ENCODE measurements around the gene CDT1.
"Not testable (repeated sequence)": the region's sequence is repeated elsewhere in the genome, so short reads cannot be mapped to it uniquely, and the experiment has no call there.

CDT1 gene

GRCh38 chr16:88816736-88817535 is 13.3 kb downstream of the CDT1 start:
- DNase-seq (ENCODE audit: low read depth, low spot score) = no peak

GRCh38 chr16:88817785-88818574 is 14.4 kb downstream of the CDT1 start:
- no peak for DNase-seq (ENCODE audit: low read depth, low spot score)

- DNase-seq (ENCODE audit: low read depth, low spot score) = no peak
Observed at GRCh38 chr16:88818575-88818874, 14.9 kb downstream of the CDT1 start.

GRCh38 chr16:88819126-88819525 is 15.5 kb downstream of the CDT1 start:
- DNase-seq (ENCODE audit: low read depth, low spot score) = no peak

- no peak for DNase-seq (ENCODE audit: low read depth, low spot score)
Observed at GRCh38 chr16:88820385-88821025, 16.9 kb downstream of the CDT1 start.

- no peak for DNase-seq (ENCODE audit: low read depth, low spot score)
Observed at GRCh38 chr16:88821168-88821850, 17.7 kb downstream of the CDT1 start.

- DNase-seq (ENCODE audit: low read depth, low spot score) = no peak
Observed at GRCh38 chr16:88822281-88823040, 18.9 kb downstream of the CDT1 start.

GRCh38 chr16:88823646-88824045 is 20.1 kb downstream of the CDT1 start:
- not testable (repeated sequence) for DNase-seq (ENCODE audit: low read depth, low spot score)

GRCh38 chr16:88824256-88825077 is 20.9 kb downstream of the CDT1 start:
- no peak for DNase-seq (ENCODE audit: low read depth, low spot score)

- DNase-seq (ENCODE audit: low read depth, low spot score) = no peak
Observed at GRCh38 chr16:88825146-88825545, 21.6 kb downstream of the CDT1 start.

GRCh38 chr16:88826070-88826840 is 22.7 kb downstream of the CDT1 start:
- DNase-seq (ENCODE audit: low read depth, low spot score) = no peak

GRCh38 chr16:88827727-88828126 is 24.1 kb downstream of the CDT1 start:
- no peak for DNase-seq (ENCODE audit: low read depth, low spot score)

- DNase-seq (ENCODE audit: low read depth, low spot score) = no peak
Observed at GRCh38 chr16:88828711-88829110, 25.1 kb downstream of the CDT1 start.

GRCh38 chr16:88830258-88830657 is 26.7 kb downstream of the CDT1 start:
- no peak for DNase-seq (ENCODE audit: low read depth, low spot score)

GRCh38 chr16:88830783-88831182 is 27.2 kb downstream of the CDT1 start:
- no peak for DNase-seq (ENCODE audit: low read depth, low spot score)

- no peak for DNase-seq (ENCODE audit: low read depth, low spot score)
Observed at GRCh38 chr16:88831838-88832237, 28.2 kb downstream of the CDT1 start.

- DNase-seq (ENCODE audit: low read depth, low spot score) = no peak
Observed at GRCh38 chr16:88833086-88833485, 29.5 kb downstream of the CDT1 start.

- DNase-seq (ENCODE audit: low read depth, low spot score) = no peak
Observed at GRCh38 chr16:88834670-88835069, 31.1 kb downstream of the CDT1 start.

- DNase-seq (ENCODE audit: low read depth, low spot score) = no peak
Observed at GRCh38 chr16:88835383-88835782, 31.8 kb downstream of the CDT1 start.

- DNase-seq (ENCODE audit: low read depth, low spot score) = no peak
Observed at GRCh38 chr16:88835818-88836217, 32.2 kb downstream of the CDT1 start.
